NCI-H2171 treated with DMSO at 0.1 percent for 48 hours (cell line): ENCODE measurements around the gene ATG16L2.
"Not testable (repeated sequence)": the region's sequence is repeated elsewhere in the genome, so short reads cannot be mapped to it uniquely, and the experiment has no call there.

Experiments used
- DNase-seq: peaks from one replicate; lab custom pipeline; 2025; lab: John Stamatoyannopoulos, UW

ATG16L2 gene

GRCh38 chr11:72848846-72849466, 34.7 kb downstream of the ATG16L2 start:
- peak; percentile 35 for DNase-seq

GRCh38 chr11:72850832-72851231, 36.6 kb downstream of the ATG16L2 start:
- no peak for DNase-seq

- DNase-seq, result no peak
These were observed 37.5 kb downstream of the ATG16L2 start for GRCh38 chr11:72851726-72852125.

GRCh38 chr11:72856065-72856464, 41.9 kb downstream of the ATG16L2 start:
- no peak for DNase-seq

- no peak for DNase-seq
These were observed 42.5 kb downstream of the ATG16L2 start for GRCh38 chr11:72856551-72857345.

- not testable (repeated sequence) for DNase-seq
These were observed 44.1 kb downstream of the ATG16L2 start for GRCh38 chr11:72858267-72858666.

GRCh38 chr11:72859126-72859525, 44.9 kb downstream of the ATG16L2 start:
- no peak for DNase-seq

- DNase-seq, result no peak
These were observed 45.8 kb downstream of the ATG16L2 start for GRCh38 chr11:72860010-72860409.

- no peak for DNase-seq
These were observed 46.4 kb downstream of the ATG16L2 start for GRCh38 chr11:72860592-72860991.

GRCh38 chr11:72863091-72863490, 48.9 kb downstream of the ATG16L2 start:
- DNase-seq, result no peak

GRCh38 chr11:72863916-72864315, 49.7 kb downstream of the ATG16L2 start:
- no peak for DNase-seq

- DNase-seq, result no peak
These were observed 50.8 kb downstream of the ATG16L2 start for GRCh38 chr11:72864702-72865655.

GRCh38 chr11:72867970-72868369, 53.8 kb downstream of the ATG16L2 start:
- DNase-seq, result no peak

GRCh38 chr11:72869831-72870230, 55.6 kb downstream of the ATG16L2 start:
- no peak for DNase-seq

- no peak for DNase-seq
These were observed 56.9 kb downstream of the ATG16L2 start for GRCh38 chr11:72871119-72871518.

- DNase-seq, result no peak
These were observed 57.8 kb downstream of the ATG16L2 start for GRCh38 chr11:72872012-72872411.

- no peak for DNase-seq
These were observed 61.5 kb downstream of the ATG16L2 start for GRCh38 chr11:72875736-72876135.

- DNase-seq, result no peak
These were observed 61.9 kb downstream of the ATG16L2 start for GRCh38 chr11:72876147-72876546.
